SK-N-SH (cell line): ENCODE measurements around the gene CGN. TPM values are rescaled to one million over a fixed set of nuclear protein-coding genes. Genes with fewer than 3 reads are reported as not detected.

Source experiments
- CTCF ChIA-PET: fragments of 300-600, 350-600 bp; formaldehyde crosslinking; extraction: SDS; loops from one replicate; lab custom pipeline; 2021; lab: Yijun Ruan, JAX
- POLR2A ChIA-PET: fragments of 350-600 bp; sonication (Branson Sonifier 250); formaldehyde crosslinking; extraction: SDS; loops from one replicate; lab custom pipeline; 2020; ENCODE audit warnings: antibody characterized with exemption, inconsistent platforms; lab: Yijun Ruan, JAX
- DNase-seq: peaks from one replicate; pipeline ENCODE4 v3.0.0; 2012
- H2AFZ ChIP-seq: fragments of 200-600 bp; sonication (generic); 2 replicates; pipeline ENCODE4 v1.8.1; 2016; ENCODE audit warnings: antibody characterized with exemption, mild to moderate bottlenecking, low read depth
- H3F3A ChIP-seq: fragments of 200-600 bp; sonication (generic); replicated peaks from 2 replicates; pipeline ENCODE3; 2016; ENCODE audit warnings: antibody characterized with exemption, mild to moderate bottlenecking; ENCODE audit not compliant: insufficient read depth
- H3K27ac ChIP-seq, 2 experiments: fragments of 200-500 bp in 1 of 2; fragments of 200-600 bp in 1 of 2; sonication (Bioruptor generic) in 1 of 2; sonication (generic), shearing (Covaris generic) in 1 of 2; 2 replicates each; pipeline versions ENCODE4 v1.5.1 to v1.6.1; 2014 to 2016; ENCODE audit warnings: low read depth in 2 of 2, inconsistent platforms in 1 of 2, low read length in 1 of 2, mild to moderate bottlenecking in 1 of 2, mixed read lengths in 1 of 2
- H3K27me3 ChIP-seq: fragments of 200-600 bp; sonication (generic), shearing (Covaris generic); 2 replicates; pipeline ENCODE4 v1.6.1; 2016; ENCODE audit warnings: mixed run types; ENCODE audit not compliant: insufficient read depth
- H3K36me3 ChIP-seq, 2 experiments: fragments of 200-500 bp in 1 of 2; fragments of 200-600 bp in 1 of 2; sonication (Bioruptor generic) in 1 of 2; sonication (generic) in 1 of 2; replicated peaks in 1 of 2; 2 replicates each; pipeline versions ENCODE3 to v1.5.1; 2014 to 2016; ENCODE audit warnings: low read length in 1 of 2, mild to moderate bottlenecking in 1 of 2; ENCODE audit not compliant: insufficient read depth in 2 of 2, control insufficient read depth in 1 of 2
- H3K4me1 ChIP-seq, 2 experiments: fragments of 200-500 bp in 1 of 2; fragments of 200-600 bp in 1 of 2; sonication (Bioruptor generic) in 1 of 2; sonication (generic), shearing (Covaris generic) in 1 of 2; 2 replicates each; pipeline versions ENCODE4 v1.5.1 to v1.6.1; 2014 to 2016; ENCODE audit warnings: low read depth in 1 of 2, low read length in 1 of 2, mixed run types in 1 of 2; ENCODE audit not compliant: insufficient read depth in 2 of 2, control insufficient read depth in 1 of 2
- H3K4me2 ChIP-seq: fragments of 200-600 bp; sonication (generic), shearing (Covaris generic); 2 replicates; pipeline ENCODE4 v1.6.1; 2017; ENCODE audit warnings: mixed run types
- H3K4me3 ChIP-seq, 2 experiments: fragments of 200-500 bp in 1 of 2; fragments of 200-600 bp in 1 of 2; sonication (Bioruptor generic) in 1 of 2; sonication (generic), shearing (Covaris generic) in 1 of 2; 2 replicates each; pipeline versions ENCODE4 v1.5.1 to v1.8.1; 2014 to 2016; ENCODE audit warnings: low read depth in 2 of 2, inconsistent platforms in 1 of 2, low read length in 1 of 2, mild to moderate bottlenecking in 1 of 2, mixed read lengths in 1 of 2, moderate library complexity in 1 of 2
- H3K79me2 ChIP-seq: fragments of 200-600 bp; sonication (generic); 2 replicates; pipeline ENCODE4 v1.8.1; 2017; ENCODE audit warnings: mild to moderate bottlenecking; ENCODE audit not compliant: insufficient read depth
- H3K9ac ChIP-seq: fragments of 200-600 bp; sonication (generic); 2 replicates; pipeline ENCODE4 v1.6.1; 2017; ENCODE audit warnings: mixed run types
- H3K9me2 ChIP-seq: fragments of 200-600 bp; sonication (generic); 2 replicates; pipeline ENCODE4 v1.6.1; 2017; ENCODE audit warnings: mixed run types
- H3K9me3 ChIP-seq: fragments of 200-600 bp; sonication (generic); 2 replicates; pipeline ENCODE4 v1.6.1; 2017; ENCODE audit warnings: mixed run types, mild to moderate bottlenecking, moderate library complexity
- H4K20me1 ChIP-seq: fragments of 200-600 bp; sonication (generic); 2 replicates; pipeline ENCODE4 v1.6.1; 2017; ENCODE audit warnings: mild to moderate bottlenecking, mixed run types; ENCODE audit not compliant: insufficient read depth
- ELF1 ChIP-seq: IDR thresholded peaks from 2 replicates; pipeline ENCODE4 v1.4.0; 2012
- PBX3 ChIP-seq: IDR thresholded peaks from 2 replicates; pipeline ENCODE4; 2012
- POLR2AphosphoS5 ChIP-seq: IDR thresholded peaks from 2 replicates; pipeline ENCODE4 v1.6.1; 2012; ENCODE audit warnings: low read depth, low read length
- RCOR1 ChIP-seq: fragments of 150-350 bp; IDR thresholded peaks from 2 replicates; pipeline ENCODE4 v1.6.1; 2017; ENCODE audit warnings: antibody characterized with exemption, low read length
- RXRA ChIP-seq: IDR thresholded peaks from 2 replicates; pipeline ENCODE4 v1.4.0; 2012; ENCODE audit warnings: low read depth, mild to moderate bottlenecking, borderline replicate concordance
- TCF12 ChIP-seq: IDR thresholded peaks from 2 replicates; pipeline ENCODE4 v1.4.0; 2012
- ZBTB33 ChIP-seq: IDR thresholded peaks from 2 replicates; pipeline ENCODE4 v1.4.0; 2012; ENCODE audit warnings: low read depth, borderline replicate concordance
- WGBS: methylation state at CpG from one replicate; pipeline ENCODE4 v1.1.6; 2017; ENCODE audit warnings: low lambda C conversion rate; 5-methylcytosine and 5-hydroxymethylcytosine counted together
- polyA plus RNA-seq, 3 experiments: library from polyadenylated mRNA; depleted of rRNA; stranded (reverse); fragments of >200 nt; gene quantifications; 2 replicates each; pipeline ENCODE4 v1.2.3, GENCODE V29; 2012
- TF ChIP-seq, protein P1 (sequence below): fragments of 200-600 bp; sonication (generic); IDR thresholded peaks from 2 replicates; pipeline ENCODE4 v1.6.1; 2017; ENCODE audit warnings: antibody characterized with exemption, mild to moderate bottlenecking, moderate library complexity

CGN gene
- polyA plus RNA-seq, 1 of the 3 experiments (the other 2 are of a cell fraction) = 0.36 TPM

GRCh38 chr1:151492120-151492519 lies 19.1 kb upstream of the CGN start:
- no peaks in the 10 kb centered on the region for H3K9me2 ChIP-seq
- H3K4me1 ChIP-seq = peaks cover 0 to 12% of the 10 kb centered on the region in 2 experiments; a peak in 2 of 4 replicates
- H3K9ac ChIP-seq = no peak overlapping the region
- DNase-seq = no peak
- ChIA-PET CTCF (no interaction called here), POLR2A (no interaction called here)
- H3K27me3 ChIP-seq = no peaks in the 10 kb centered on the region
- no peaks in the 10 kb centered on the region for H4K20me1 ChIP-seq
- H3K36me3 ChIP-seq = no peaks in the 10 kb centered on the region
- H3F3A ChIP-seq = no peaks in the 10 kb centered on the region
- no peak overlapping the region for H3K4me3 ChIP-seq
- 0% methylated on average over 1 of the region's 1 CpG for WGBS
- H3K9me3 ChIP-seq = no peaks in the 10 kb centered on the region
- no peak overlapping the region for H2AFZ ChIP-seq
- H3K4me2 ChIP-seq = no peak overlapping the region
- TF ChIP-seq POLR2AphosphoS5 (no peak), ZBTB33 (no peak)
- H3K27ac ChIP-seq = no peak overlapping the region
- no peaks in the 10 kb centered on the region for H3K79me2 ChIP-seq

- ChIA-PET POLR2A (interaction anchor here (0.8 kb wide), 1 partner anchor 18 kb away, joined by 3 read pairs; the partner anchor contains the start of gene CGN), CTCF (interaction anchor here (0.8 kb wide), 1 partner anchor 9 kb away, joined by 3 read pairs; no protein-coding TSS in a partner anchor)
- H3K9me3 ChIP-seq = no peaks in the 10 kb centered on the region
- H3F3A ChIP-seq = no peaks in the 10 kb centered on the region
- no peak overlapping the region for H3K9ac ChIP-seq
- no peaks in the 10 kb centered on the region for H4K20me1 ChIP-seq
- DNase-seq = no peak
- TF ChIP-seq PBX3 (no peak), RXRA (no peak), TCF12 (no peak), ELF1 (no peak), RCOR1 (no peak)
- TF ChIP-seq, protein P1, sequence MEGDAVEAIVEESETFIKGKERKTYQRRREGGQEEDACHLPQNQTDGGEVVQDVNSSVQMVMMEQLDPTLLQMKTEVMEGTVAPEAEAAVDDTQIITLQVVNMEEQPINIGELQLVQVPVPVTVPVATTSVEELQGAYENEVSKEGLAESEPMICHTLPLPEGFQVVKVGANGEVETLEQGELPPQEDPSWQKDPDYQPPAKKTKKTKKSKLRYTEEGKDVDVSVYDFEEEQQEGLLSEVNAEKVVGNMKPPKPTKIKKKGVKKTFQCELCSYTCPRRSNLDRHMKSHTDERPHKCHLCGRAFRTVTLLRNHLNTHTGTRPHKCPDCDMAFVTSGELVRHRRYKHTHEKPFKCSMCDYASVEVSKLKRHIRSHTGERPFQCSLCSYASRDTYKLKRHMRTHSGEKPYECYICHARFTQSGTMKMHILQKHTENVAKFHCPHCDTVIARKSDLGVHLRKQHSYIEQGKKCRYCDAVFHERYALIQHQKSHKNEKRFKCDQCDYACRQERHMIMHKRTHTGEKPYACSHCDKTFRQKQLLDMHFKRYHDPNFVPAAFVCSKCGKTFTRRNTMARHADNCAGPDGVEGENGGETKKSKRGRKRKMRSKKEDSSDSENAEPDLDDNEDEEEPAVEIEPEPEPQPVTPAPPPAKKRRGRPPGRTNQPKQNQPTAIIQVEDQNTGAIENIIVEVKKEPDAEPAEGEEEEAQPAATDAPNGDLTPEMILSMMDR = no peak
- WGBS = 67% methylated on average over 3 of the region's 3 CpGs
- H3K27me3 ChIP-seq = no peaks in the 10 kb centered on the region
- H3K36me3 ChIP-seq = no peaks in the 10 kb centered on the region
- no peak overlapping the region for H3K4me2 ChIP-seq
- H3K27ac ChIP-seq = no peak overlapping the region
- no peaks in the 10 kb centered on the region for H3K79me2 ChIP-seq
- H3K4me3 ChIP-seq = no peak overlapping the region
- H3K9me2 ChIP-seq = no peaks in the 10 kb centered on the region
- no peak overlapping the region for H2AFZ ChIP-seq
- H3K4me1 ChIP-seq = peaks cover 0 to 12% of the 10 kb centered on the region in 2 experiments; a peak in 2 of 4 replicates
Measured at GRCh38 chr1:151493042-151493441, 18.1 kb upstream of the CGN start.
